Measurements from ENCODE around the gene SOHLH1.

Gene SOHLH1

GRCh38 chr9:135692410-135692809, 6.9 kb downstream of the SOHLH1 start:
- DNase-seq (ENCODE audit: extremely low spot score): no peak
- ChIA-PET POLR2A (no interaction called here), CTCF (no interaction called here)
- no peak for TF ChIP-seq LEF1 (IDR thresholded peaks at IDR 0.05; ENCODE audit: borderline replicate concordance)
- no peak for TF ChIP-seq ELF4 (IDR thresholded peaks at IDR 0.05)
- no peak for TF ChIP-seq SUZ12 (IDR thresholded peaks at IDR 0.05)
- TF ChIP-seq HDGF (IDR thresholded peaks at IDR 0.05; ENCODE audit: borderline replicate concordance): no peak
- no peak for TF ChIP-seq CTBP1 (IDR thresholded peaks at IDR 0.05; ENCODE audit: borderline replicate concordance)
- no peak for TF ChIP-seq BHLHE40 (IDR thresholded peaks at IDR 0.05; ENCODE audit: borderline replicate concordance)
- TF ChIP-seq NFRKB (IDR thresholded peaks at IDR 0.05): no peak
- no peak for TF ChIP-seq FOXM1 (IDR thresholded peaks at IDR 0.05; ENCODE audit: borderline replicate concordance)
- TF ChIP-seq FOXK2 (IDR thresholded peaks at IDR 0.05): no peak
- TF ChIP-seq ARNT (IDR thresholded peaks at IDR 0.05): no peak
- TF ChIP-seq L3MBTL2 (conservative IDR thresholded peaks at IDR 0.05): no peak
- no peak for TF ChIP-seq SP1 (IDR thresholded peaks at IDR 0.05)
- no peak for TF ChIP-seq TARDBP (IDR thresholded peaks at IDR 0.05)
- no peak for TF ChIP-seq PKNOX1 (IDR thresholded peaks at IDR 0.05)

GRCh38 chr9:135690836-135691570, 8.3 kb downstream of the SOHLH1 start:
- no peak for DNase-seq (ENCODE audit: extremely low spot score)
- ChIA-PET POLR2A (no interaction called here), CTCF (no interaction called here)
- TF ChIP-seq FOXM1 (IDR thresholded peaks at IDR 0.05; ENCODE audit: borderline replicate concordance) (no peak), L3MBTL2 (conservative IDR thresholded peaks at IDR 0.05) (no peak), SUZ12 (IDR thresholded peaks at IDR 0.05) (no peak), ARNT (IDR thresholded peaks at IDR 0.05) (no peak), NFRKB (IDR thresholded peaks at IDR 0.05) (no peak), SP1 (IDR thresholded peaks at IDR 0.05) (no peak), BHLHE40 (IDR thresholded peaks at IDR 0.05; ENCODE audit: borderline replicate concordance) (no peak), ZNF384 (IDR thresholded peaks at IDR 0.05) (no peak), TARDBP (IDR thresholded peaks at IDR 0.05) (no peak), CTBP1 (IDR thresholded peaks at IDR 0.05; ENCODE audit: borderline replicate concordance) (no peak), ELF4 (IDR thresholded peaks at IDR 0.05) (no peak)

- POLR2A ChIA-PET: no interaction called here
- no peak for DNase-seq (ENCODE audit: extremely low spot score)
- CTCF ChIA-PET: no interaction called here
- TF ChIP-seq HDGF (IDR thresholded peaks at IDR 0.05; ENCODE audit: borderline replicate concordance) (no peak), PKNOX1 (IDR thresholded peaks at IDR 0.05) (no peak), SP1 (IDR thresholded peaks at IDR 0.05) (no peak), NFRKB (IDR thresholded peaks at IDR 0.05) (no peak)
Measured at GRCh38 chr9:135689011-135689410, 10.3 kb downstream of the SOHLH1 start.

GRCh38 chr9:135687216-135687615, 12.1 kb downstream of the SOHLH1 start:
- ChIA-PET POLR2A (no interaction called here), CTCF (no interaction called here)
- no peak for DNase-seq (ENCODE audit: extremely low spot score)
- TF ChIP-seq TARDBP (IDR thresholded peaks at IDR 0.05): no peak
- TF ChIP-seq ELF4 (IDR thresholded peaks at IDR 0.05): no peak
- no peak for TF ChIP-seq L3MBTL2 (conservative IDR thresholded peaks at IDR 0.05)
- no peak for TF ChIP-seq ZNF384 (IDR thresholded peaks at IDR 0.05)
- no peak for TF ChIP-seq FOXK2 (IDR thresholded peaks at IDR 0.05)
- no peak for TF ChIP-seq PKNOX1 (IDR thresholded peaks at IDR 0.05)
- TF ChIP-seq SUZ12 (IDR thresholded peaks at IDR 0.05): no peak
- TF ChIP-seq BHLHE40 (IDR thresholded peaks at IDR 0.05; ENCODE audit: borderline replicate concordance): no peak
- no peak for TF ChIP-seq FOXA1 (IDR thresholded peaks at IDR 0.05)
- no peak for TF ChIP-seq LEF1 (IDR thresholded peaks at IDR 0.05; ENCODE audit: borderline replicate concordance)
- no peak for TF ChIP-seq ARNT (IDR thresholded peaks at IDR 0.05)
- TF ChIP-seq FOXM1 (IDR thresholded peaks at IDR 0.05; ENCODE audit: borderline replicate concordance): no peak
- no peak for TF ChIP-seq CTBP1 (IDR thresholded peaks at IDR 0.05; ENCODE audit: borderline replicate concordance)
- no peak for TF ChIP-seq NFRKB (IDR thresholded peaks at IDR 0.05)
- TF ChIP-seq SP1 (IDR thresholded peaks at IDR 0.05): no peak
- TF ChIP-seq HDGF (IDR thresholded peaks at IDR 0.05; ENCODE audit: borderline replicate concordance): no peak

GRCh38 chr9:135684691-135685090, 14.6 kb downstream of the SOHLH1 start:
- ChIA-PET CTCF (no interaction called here), POLR2A (no interaction called here)
- no peak for TF ChIP-seq FOXM1 (IDR thresholded peaks at IDR 0.05; ENCODE audit: borderline replicate concordance)
- TF ChIP-seq L3MBTL2 (conservative IDR thresholded peaks at IDR 0.05): no peak
- TF ChIP-seq FOXK2 (IDR thresholded peaks at IDR 0.05): no peak
- DNase-seq (ENCODE audit: extremely low spot score): no peak

- TF ChIP-seq L3MBTL2 (conservative IDR thresholded peaks at IDR 0.05): no peak
- CTCF ChIA-PET: no interaction called here
- DNase-seq (ENCODE audit: extremely low spot score): no peak
- POLR2A ChIA-PET: no interaction called here
Measured at GRCh38 chr9:135683401-135684034, 15.8 kb downstream of the SOHLH1 start.

GRCh38 chr9:135681161-135681560, 18.1 kb downstream of the SOHLH1 start:
- ChIA-PET CTCF (no interaction called here), POLR2A (no interaction called here)
- DNase-seq (ENCODE audit: extremely low spot score): no peak
- TF ChIP-seq L3MBTL2 (conservative IDR thresholded peaks at IDR 0.05) (no peak), BHLHE40 (IDR thresholded peaks at IDR 0.05; ENCODE audit: borderline replicate concordance) (no peak), FOXM1 (IDR thresholded peaks at IDR 0.05; ENCODE audit: borderline replicate concordance) (no peak), SP1 (IDR thresholded peaks at IDR 0.05) (no peak), FOXK2 (IDR thresholded peaks at IDR 0.05) (no peak), ELF4 (IDR thresholded peaks at IDR 0.05) (no peak), CTBP1 (IDR thresholded peaks at IDR 0.05; ENCODE audit: borderline replicate concordance) (no peak), SUZ12 (IDR thresholded peaks at IDR 0.05) (no peak), TARDBP (IDR thresholded peaks at IDR 0.05) (no peak), HDGF (IDR thresholded peaks at IDR 0.05; ENCODE audit: borderline replicate concordance) (no peak), PKNOX1 (IDR thresholded peaks at IDR 0.05) (no peak), LEF1 (IDR thresholded peaks at IDR 0.05; ENCODE audit: borderline replicate concordance) (no peak), ZNF384 (IDR thresholded peaks at IDR 0.05) (no peak), ARNT (IDR thresholded peaks at IDR 0.05) (no peak), NFRKB (IDR thresholded peaks at IDR 0.05) (no peak), FOXA1 (IDR thresholded peaks at IDR 0.05) (no peak)

Data from HEK293T (cell line).